Hematopoietic multipotent progenitor cell (in vitro differentiated cells): Measurements from ENCODE around the gene KLF11. TPM values are rescaled to one million over a fixed set of nuclear protein-coding genes. Genes with fewer than 3 reads are reported as not detected.
"Not testable (repeated sequence)": the region's sequence is repeated elsewhere in the genome, so short reads cannot be mapped to it uniquely, and the experiment has no call there.

ENCODE experiments used
- DNase-seq, 3 donors: peaks; one replicate each; pipeline ENCODE4 v3.0.0-alpha.2; 2011 to 2015; ENCODE audit warnings: low read depth in 2 of 3, low spot score in 2 of 3
- total RNA-seq: library from RNA; depleted of rRNA; stranded (reverse); fragments of >200 nt; gene quantifications from one replicate; pipeline ENCODE4 v1.2.3, GENCODE V29; 2012

Gene KLF11
- total RNA-seq, 1 donor, result 13.5 TPM

DNA sequence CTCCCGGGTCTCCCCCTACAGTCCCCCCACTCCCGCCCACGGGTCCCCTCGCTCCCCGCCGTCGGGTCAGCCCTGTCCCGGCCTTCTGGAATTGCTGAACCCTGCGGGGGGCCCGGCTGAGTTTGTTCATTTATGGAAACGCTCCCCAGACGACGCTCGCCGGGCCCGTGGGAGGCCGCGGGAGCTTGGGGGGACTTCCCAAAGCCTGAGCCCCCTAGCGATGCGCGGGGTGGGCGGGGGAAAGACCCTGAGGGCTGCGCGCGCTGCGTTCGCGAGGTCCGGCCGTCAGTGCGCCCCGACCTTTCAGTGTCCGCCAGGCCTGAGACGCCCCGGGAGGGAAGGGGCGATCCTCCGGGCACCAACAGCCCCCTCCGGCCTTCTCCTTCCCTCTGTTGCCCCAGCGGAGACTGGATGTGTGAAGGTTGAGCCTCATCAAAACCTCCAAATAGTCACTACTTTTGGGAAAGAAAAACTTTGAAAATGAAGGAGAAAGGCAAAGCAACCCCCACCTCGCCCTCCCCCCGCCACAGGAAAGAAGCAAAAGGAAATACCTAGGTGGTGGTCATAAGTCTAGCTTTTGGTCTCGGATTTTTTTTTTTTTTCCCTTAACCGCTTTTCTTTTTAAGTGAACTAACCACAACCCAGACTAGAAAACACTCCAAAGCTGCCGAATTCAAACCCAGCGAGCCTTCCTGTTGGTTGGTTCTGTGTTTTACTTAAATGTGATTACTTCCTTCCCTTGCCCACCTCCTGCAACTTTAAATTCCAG is 37.4 kb downstream of the KLF11 start:
- peak in 2 of 3 donors; percentile 32 to 46 for DNase-seq

DNA sequence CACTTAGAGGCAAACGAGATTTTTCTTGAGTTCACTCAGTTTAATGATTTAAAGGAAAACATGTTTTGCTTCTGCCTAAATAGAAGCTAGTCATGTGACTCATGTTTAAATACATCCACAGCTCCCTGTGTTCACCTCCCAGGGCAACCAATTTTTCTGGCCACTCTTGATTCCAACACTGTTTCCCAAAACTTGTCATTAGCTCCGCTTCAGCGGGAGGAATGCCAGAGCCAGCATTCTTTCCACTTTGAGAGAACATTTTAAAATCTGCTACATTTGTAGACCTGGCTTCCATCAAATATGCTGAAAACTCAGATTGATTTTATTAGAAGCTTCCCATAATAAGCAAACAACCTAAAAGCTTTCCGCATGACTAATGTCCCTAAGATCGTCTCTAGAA is 39.7 kb downstream of the KLF11 start:
- DNase-seq, result no peak

- DNase-seq, result no peak
These were observed 40.4 kb downstream of the KLF11 start for GRCh38 chr2:10083692-10084211.

GRCh38 chr2:10084223-10084865 is 41.0 kb downstream of the KLF11 start:
- no peak for DNase-seq

DNA sequence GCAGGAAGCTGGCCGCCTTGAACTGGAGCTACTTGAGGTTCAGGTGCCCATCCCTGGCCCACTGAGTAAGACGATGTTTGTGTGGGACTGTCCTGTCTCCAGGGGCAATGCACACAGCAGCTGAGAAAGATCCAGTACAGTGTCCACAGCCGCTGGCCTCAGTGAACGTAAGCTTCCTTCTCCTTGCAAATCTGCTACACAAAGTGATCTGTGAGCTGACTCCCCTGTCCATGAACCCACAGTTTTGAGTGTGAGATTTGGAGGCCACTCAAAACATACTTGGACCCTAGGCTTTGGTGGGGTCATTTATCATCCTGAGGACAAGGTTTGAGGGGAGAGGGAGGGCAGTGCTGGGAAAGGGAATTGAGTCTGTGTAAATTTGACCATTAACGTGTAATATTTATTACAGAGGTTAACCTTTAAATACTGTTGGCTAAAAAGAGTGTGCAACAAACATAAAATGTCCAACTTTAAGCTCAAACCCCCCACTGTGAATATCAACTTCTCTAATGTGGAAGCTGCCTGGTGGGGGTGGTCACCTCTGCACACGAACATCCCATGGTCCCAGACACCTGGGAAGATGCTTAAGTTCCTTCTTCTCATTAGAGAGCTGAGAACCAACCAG is 41.8 kb downstream of the KLF11 start:
- DNase-seq, result no peak

DNA sequence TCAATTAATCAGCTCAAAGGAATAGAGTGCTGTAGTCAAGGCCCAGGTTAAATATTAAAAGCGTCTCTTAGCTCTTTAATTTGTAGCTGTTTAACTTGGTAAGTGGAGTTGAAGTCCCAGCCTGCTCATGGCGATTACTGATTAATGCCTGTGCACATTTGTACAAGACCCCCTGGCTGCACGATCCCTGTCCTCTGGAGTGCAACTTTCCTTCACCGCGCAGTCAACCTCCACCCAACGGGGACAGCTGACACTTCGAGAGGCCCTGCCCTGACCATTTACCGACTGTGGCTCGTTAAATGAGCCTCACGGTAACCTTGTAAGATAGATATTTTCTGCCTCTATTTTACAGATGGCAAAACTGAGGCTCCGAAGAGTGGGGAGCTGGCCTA is 42.3 kb downstream of the KLF11 start:
- DNase-seq, result no peak

DNA sequence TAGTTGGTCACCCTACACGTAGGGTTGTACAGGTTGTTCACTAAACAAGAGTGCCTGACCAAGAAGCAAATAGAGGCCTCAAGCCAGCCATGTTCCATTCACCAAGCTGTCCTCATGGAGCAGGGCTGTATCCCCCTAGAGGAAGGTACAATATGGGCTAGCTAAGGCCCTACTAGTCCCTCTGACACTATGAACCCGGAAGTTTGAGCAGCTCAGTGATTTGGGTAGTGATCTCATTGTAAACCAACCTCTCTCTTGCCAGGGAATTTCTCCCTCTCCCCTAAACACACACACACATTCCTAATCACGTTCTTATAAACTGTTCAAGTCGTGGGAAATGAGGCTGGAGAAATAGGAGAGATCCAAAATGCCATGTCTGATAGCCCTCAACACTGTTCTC is 43.6 kb downstream of the KLF11 start:
- DNase-seq, result no peak

- no peak for DNase-seq
These were observed 44.0 kb downstream of the KLF11 start for GRCh38 chr2:10087360-10087759.

- DNase-seq, result no peak
These were observed 46.3 kb downstream of the KLF11 start for GRCh38 chr2:10089565-10090190.

- DNase-seq, result peak in 2 of 3 donors; percentile 24 to 60
These were observed 48.0 kb downstream of the KLF11 start for GRCh38 chr2:10091182-10091888.

GRCh38 chr2:10091889-10092244 is 48.5 kb downstream of the KLF11 start:
- DNase-seq, result not testable (repeated sequence)

DNA sequence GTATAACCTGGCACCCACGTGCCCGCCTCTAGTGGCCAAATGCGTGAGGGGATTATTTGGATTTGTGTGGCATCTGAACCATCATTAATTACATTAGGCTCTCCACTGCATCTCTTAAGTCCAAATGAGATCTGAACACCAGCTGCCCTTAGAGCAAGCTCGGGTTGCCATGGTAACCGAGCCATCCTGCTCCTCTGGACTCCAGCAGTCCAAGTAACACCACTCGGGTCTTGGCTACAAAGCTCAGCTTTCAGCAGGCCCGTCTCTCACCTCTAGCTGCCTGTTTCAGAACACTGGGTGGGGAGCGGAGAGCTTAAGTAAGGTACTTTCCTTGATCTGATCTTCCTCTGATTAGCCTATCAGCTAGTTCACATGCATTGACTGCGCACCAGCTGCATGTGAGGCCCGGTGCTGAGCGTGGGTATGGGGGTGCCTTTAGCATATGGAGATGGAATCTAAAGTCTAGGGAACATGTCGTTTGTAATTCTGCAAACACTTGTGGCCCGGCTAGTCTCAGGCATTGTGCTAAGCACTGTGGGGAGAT is 51.0 kb downstream of the KLF11 start:
- no peak for DNase-seq

DNA sequence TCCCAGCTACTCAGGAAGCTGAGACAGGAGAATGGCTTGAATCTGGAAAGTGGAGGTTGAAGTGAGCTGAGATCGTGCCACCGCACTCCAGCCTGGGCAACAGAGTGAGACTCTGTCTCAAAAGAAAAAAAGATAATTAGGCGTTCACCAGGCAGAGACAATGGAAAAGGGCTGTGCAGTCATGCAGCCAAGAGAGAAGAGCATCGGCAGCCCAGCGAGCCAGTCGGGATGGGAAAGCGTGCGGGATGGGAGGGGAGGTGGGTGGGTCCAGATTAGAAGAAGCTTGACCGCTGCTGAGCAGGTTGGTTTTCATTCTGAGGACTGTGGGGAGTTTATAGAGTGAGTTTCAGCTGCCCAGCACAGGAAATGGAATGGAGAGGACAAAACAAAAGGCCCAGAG is 51.8 kb downstream of the KLF11 start:
- DNase-seq, result no peak

- no peak for DNase-seq
These were observed 53.3 kb downstream of the KLF11 start for GRCh38 chr2:10096641-10097040.

GRCh38 chr2:10097352-10098148 is 54.2 kb downstream of the KLF11 start:
- peak in 1 of 3 donors; percentile 28 for DNase-seq

GRCh38 chr2:10101491-10101890 is 58.1 kb downstream of the KLF11 start:
- no peak for DNase-seq

DNA sequence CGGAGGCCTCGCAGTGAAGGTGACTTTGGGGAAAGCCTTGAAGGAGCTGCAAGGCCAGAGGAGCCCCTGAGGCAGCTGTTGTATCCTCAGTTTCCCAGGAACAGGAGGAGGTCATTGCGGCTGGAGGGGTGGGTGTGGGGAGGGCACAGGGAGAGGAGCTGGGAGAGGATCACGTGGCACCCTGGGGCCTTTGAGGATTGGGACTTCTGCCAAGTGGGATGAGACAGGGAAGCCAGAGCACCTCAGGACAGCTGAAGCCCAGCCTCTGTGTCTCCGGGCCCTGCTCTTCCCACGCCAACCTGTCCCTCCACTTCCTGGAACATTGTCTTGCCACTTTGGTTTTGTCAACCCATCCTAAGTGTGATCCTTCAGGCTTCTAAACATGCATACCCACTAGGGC is 59.8 kb downstream of the KLF11 start:
- no peak for DNase-seq
